GM23248 (cell line): Measurements from ENCODE around the gene ERMP1.

Experiments
- EZH2 ChIP-seq: fragments of 200-600 bp; sonication (generic); IDR thresholded peaks from 2 replicates; pipeline ENCODE4 v1.6.1; 2018; ENCODE audit warnings: antibody characterized with exemption, mild to moderate bottlenecking; ENCODE audit not compliant: insufficient read depth, poor library complexity, severe bottlenecking
- EZH2phosphoT487 ChIP-seq: fragments of 200-600 bp; sonication (generic); IDR thresholded peaks from 2 replicates; pipeline ENCODE4 v1.6.1; 2018; ENCODE audit warnings: antibody characterized with exemption, moderate library complexity, mild to moderate bottlenecking, low read depth; ENCODE audit not compliant: insufficient read depth

- TF ChIP-seq EZH2 (no peak), EZH2phosphoT487 (no peak)
These were observed 13.2 kb upstream of the ERMP1 start for GRCh38 chr9:5846096-5846495.
